ENCODE measurements around the gene KLRF1. TPM values are rescaled to one million over a fixed set of nuclear protein-coding genes. Genes with fewer than 3 reads are reported as not detected.

Gene KLRF1
- total and polyA plus RNA-seq, 2 experiments from 2014 or later, result 0.50 TPM; not detected in 1

DNA sequence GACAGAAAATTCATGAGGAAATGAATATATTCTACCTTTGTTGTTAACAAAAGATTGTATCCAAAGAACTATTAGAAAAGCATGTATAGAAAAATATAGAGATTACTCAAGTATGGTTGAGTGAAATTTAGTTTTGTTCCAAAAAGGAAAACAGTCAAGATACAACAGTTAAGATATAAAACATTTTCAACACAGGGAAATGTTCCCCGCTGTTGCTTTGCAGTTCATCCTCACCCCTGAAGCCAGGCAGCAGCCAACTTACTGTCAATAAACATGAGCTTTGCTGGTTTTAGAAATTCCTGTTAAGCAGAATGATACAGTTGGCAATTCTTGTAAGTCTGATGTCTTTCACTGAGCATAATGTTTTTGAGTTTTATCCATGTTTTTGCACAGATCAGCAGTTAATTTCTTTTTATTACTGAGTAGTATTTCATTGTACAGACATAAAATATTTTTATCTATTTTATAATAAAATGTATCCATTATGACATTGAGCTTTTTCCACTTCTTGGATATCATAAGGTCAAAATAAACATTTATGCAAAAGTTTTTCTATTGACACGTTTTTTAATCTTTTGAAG lies 43.1 kb downstream of the KLRF1 start:
- Histone ChIP-seq H3K79me2 (replicated peaks; ENCODE audit: insufficient read depth) (no peaks in the 10 kb centered on the region), H2AFZ (peak overlapping the region; percentile 23; the same call in 1 of the 2 replicates), H3F3A (replicated peaks; ENCODE audit: low read depth) (no peaks in the 10 kb centered on the region), H3K36me3 (ENCODE audit: insufficient read depth) (no peaks in the 10 kb centered on the region), H3K27ac (ENCODE audit: low read depth) (no peak overlapping the region), H3K4me2 (no peak overlapping the region), H3K9me2 (ENCODE audit: insufficient read depth) (peaks cover 8% of the 10 kb centered on the region; the same call in 1 of the 2 replicates), H3K4me1 (ENCODE audit: insufficient read depth) (peaks cover 19% of the 10 kb centered on the region), H4K20me1 (replicated peaks; ENCODE audit: insufficient read depth) (no peaks in the 10 kb centered on the region), H3K4me3 (no peak overlapping the region), H3K27me3 (ENCODE audit: insufficient read depth) (no peaks in the 10 kb centered on the region)
- DNase-seq (ENCODE audit: low spot score) (no peak), ATAC-seq (no peak)
- Mint-ChIP-seq H3K9me3 (no peaks in the 10 kb centered on the region), H3K4me1 (peaks cover 15% of the 10 kb centered on the region; the same call in 2 of the 3 replicates), H3K36me3 (ENCODE audit: low read depth) (no peaks in the 10 kb centered on the region), H3K27me3 (ENCODE audit: insufficient read depth, low read depth, poor library complexity) (peaks cover under 1% of the 10 kb centered on the region), H3K4me3 (no peak overlapping the region), H3K27ac (peak overlapping the region; percentile 68; the same call in 1 of the 2 replicates)
- TF ChIP-seq, protein P1, sequence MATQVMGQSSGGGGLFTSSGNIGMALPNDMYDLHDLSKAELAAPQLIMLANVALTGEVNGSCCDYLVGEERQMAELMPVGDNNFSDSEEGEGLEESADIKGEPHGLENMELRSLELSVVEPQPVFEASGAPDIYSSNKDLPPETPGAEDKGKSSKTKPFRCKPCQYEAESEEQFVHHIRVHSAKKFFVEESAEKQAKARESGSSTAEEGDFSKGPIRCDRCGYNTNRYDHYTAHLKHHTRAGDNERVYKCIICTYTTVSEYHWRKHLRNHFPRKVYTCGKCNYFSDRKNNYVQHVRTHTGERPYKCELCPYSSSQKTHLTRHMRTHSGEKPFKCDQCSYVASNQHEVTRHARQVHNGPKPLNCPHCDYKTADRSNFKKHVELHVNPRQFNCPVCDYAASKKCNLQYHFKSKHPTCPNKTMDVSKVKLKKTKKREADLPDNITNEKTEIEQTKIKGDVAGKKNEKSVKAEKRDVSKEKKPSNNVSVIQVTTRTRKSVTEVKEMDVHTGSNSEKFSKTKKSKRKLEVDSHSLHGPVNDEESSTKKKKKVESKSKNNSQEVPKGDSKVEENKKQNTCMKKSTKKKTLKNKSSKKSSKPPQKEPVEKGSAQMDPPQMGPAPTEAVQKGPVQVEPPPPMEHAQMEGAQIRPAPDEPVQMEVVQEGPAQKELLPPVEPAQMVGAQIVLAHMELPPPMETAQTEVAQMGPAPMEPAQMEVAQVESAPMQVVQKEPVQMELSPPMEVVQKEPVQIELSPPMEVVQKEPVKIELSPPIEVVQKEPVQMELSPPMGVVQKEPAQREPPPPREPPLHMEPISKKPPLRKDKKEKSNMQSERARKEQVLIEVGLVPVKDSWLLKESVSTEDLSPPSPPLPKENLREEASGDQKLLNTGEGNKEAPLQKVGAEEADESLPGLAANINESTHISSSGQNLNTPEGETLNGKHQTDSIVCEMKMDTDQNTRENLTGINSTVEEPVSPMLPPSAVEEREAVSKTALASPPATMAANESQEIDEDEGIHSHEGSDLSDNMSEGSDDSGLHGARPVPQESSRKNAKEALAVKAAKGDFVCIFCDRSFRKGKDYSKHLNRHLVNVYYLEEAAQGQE (IDR thresholded peaks at IDR 0.05; ENCODE audit: unreplicated experiment), result no peak
- TF ChIP-seq CREB1 (CRISPR knock-in tag; IDR thresholded peaks at IDR 0.05; ENCODE audit: low read depth) (no peak), STAT1 (IDR thresholded peaks at IDR 0.05; ENCODE audit: unreplicated experiment) (no peak), ETS1 (IDR thresholded peaks at IDR 0.05) (no peak), ZNF462 (CRISPR knock-in tag; IDR thresholded peaks at IDR 0.05) (no peak), POLR2AphosphoS5 (IDR thresholded peaks at IDR 0.05; ENCODE audit: low read depth) (no peak), EZH2phosphoT487 (IDR thresholded peaks at IDR 0.05; ENCODE audit: unreplicated experiment) (no peak), ZNF114 (CRISPR knock-in tag; IDR thresholded peaks at IDR 0.05) (no peak)
- TF ChIP-seq, protein P2, sequence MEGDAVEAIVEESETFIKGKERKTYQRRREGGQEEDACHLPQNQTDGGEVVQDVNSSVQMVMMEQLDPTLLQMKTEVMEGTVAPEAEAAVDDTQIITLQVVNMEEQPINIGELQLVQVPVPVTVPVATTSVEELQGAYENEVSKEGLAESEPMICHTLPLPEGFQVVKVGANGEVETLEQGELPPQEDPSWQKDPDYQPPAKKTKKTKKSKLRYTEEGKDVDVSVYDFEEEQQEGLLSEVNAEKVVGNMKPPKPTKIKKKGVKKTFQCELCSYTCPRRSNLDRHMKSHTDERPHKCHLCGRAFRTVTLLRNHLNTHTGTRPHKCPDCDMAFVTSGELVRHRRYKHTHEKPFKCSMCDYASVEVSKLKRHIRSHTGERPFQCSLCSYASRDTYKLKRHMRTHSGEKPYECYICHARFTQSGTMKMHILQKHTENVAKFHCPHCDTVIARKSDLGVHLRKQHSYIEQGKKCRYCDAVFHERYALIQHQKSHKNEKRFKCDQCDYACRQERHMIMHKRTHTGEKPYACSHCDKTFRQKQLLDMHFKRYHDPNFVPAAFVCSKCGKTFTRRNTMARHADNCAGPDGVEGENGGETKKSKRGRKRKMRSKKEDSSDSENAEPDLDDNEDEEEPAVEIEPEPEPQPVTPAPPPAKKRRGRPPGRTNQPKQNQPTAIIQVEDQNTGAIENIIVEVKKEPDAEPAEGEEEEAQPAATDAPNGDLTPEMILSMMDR (conservative IDR thresholded peaks at IDR 0.05; ENCODE audit: low read depth in 2 of 2), result no peak

Measured in GM23338 (cell line).